Stomach (tissue), 4 donors: Measurements from ENCODE around the gene ABT1.

ENCODE experiments used
- EP300 ChIP-seq: sonication (generic); formaldehyde crosslinking; IDR thresholded peaks from one replicate; pipeline ENCODE4 v1.6.1; 2017; ENCODE audit warnings: antibody characterized with exemption
- POLR2A ChIP-seq, 4 donors: fragments of 450-650 bp; IDR thresholded peaks; one replicate each; pipeline ENCODE4 v1.6.1; 2016; ENCODE audit warnings: antibody characterized with exemption in 4 of 4, control low read depth in 2 of 4, mild to moderate bottlenecking in 1 of 4, moderate library complexity in 1 of 4
- TF ChIP-seq, protein P1 (sequence below), 7 experiments: fragments of 450-650 bp in 4 of 7; fragments of 200-600 bp in 3 of 7; sonication (generic) in 3 of 7; IDR thresholded peaks; one replicate each; pipeline ENCODE4 v1.5.1; 2016 to 2019; ENCODE audit warnings: antibody characterized with exemption in 7 of 7, control low read depth in 2 of 7, mild to moderate bottlenecking in 1 of 7

DNA sequence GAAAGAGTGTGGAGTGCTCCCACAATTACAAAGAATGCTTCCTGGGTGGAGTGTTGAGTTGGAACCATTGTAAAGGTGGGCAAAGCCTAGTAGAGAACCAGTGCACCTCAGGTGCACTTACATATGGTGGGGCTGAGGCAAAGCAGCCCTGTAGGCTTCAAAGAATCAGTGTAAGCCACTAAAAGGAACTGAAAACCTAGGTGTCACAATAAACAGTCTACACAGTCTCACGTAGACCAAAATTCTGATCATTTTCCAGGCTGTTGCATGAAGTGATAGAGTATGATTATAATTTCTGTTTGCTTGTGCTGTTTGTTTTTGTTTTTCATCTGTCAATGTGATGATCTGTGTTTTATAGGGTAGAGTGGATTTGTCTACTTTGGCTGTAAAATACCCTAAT lies 2.8 kb downstream of the ABT1 start:
- no peak for TF ChIP-seq POLR2A (IDR thresholded peaks at IDR 0.05)
- TF ChIP-seq, protein P1, sequence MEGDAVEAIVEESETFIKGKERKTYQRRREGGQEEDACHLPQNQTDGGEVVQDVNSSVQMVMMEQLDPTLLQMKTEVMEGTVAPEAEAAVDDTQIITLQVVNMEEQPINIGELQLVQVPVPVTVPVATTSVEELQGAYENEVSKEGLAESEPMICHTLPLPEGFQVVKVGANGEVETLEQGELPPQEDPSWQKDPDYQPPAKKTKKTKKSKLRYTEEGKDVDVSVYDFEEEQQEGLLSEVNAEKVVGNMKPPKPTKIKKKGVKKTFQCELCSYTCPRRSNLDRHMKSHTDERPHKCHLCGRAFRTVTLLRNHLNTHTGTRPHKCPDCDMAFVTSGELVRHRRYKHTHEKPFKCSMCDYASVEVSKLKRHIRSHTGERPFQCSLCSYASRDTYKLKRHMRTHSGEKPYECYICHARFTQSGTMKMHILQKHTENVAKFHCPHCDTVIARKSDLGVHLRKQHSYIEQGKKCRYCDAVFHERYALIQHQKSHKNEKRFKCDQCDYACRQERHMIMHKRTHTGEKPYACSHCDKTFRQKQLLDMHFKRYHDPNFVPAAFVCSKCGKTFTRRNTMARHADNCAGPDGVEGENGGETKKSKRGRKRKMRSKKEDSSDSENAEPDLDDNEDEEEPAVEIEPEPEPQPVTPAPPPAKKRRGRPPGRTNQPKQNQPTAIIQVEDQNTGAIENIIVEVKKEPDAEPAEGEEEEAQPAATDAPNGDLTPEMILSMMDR (IDR thresholded peaks at IDR 0.05), result no peak
- no peak for TF ChIP-seq EP300
